GM12874 (cell line): Measurements from ENCODE around the gene LINS1.

Experiments
- TF ChIP-seq, protein P1 (sequence below): IDR thresholded peaks from 2 replicates; pipeline ENCODE4 v1.5.1; 2011; ENCODE audit warnings: low read depth, mild to moderate bottlenecking, control low read depth, low read length, moderate library complexity; ENCODE audit not compliant: insufficient read depth

Gene LINS1

DNA sequence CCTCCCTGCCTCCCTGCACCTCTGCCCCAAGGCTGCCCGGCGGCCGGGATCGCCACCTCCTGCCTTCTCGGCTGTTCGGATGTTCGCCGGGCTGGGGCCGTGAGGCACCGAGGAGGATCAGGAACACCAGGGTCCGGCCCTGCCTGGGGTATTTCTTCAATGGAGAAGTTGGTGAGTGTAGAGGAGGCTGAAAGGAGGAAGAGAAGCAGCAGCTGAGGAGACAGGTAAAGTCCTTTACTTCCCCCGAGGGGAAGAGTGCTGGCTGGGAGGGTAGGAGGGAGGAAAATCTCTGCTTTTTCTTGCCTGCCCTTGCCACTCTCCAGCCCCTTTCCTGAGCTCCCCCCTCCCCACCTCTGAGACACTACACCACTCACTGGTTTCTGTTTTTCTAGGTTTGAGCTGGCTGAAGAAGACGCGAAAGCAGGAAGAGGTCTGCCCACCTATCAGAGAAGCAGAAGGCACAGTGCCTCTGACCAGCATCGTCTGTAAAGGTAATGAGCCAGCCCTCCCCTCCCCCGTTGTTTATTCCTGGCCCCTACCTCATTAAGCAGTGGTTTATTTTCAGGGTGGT is 924 bp upstream of the LINS1 start:
- TF ChIP-seq, protein P1, sequence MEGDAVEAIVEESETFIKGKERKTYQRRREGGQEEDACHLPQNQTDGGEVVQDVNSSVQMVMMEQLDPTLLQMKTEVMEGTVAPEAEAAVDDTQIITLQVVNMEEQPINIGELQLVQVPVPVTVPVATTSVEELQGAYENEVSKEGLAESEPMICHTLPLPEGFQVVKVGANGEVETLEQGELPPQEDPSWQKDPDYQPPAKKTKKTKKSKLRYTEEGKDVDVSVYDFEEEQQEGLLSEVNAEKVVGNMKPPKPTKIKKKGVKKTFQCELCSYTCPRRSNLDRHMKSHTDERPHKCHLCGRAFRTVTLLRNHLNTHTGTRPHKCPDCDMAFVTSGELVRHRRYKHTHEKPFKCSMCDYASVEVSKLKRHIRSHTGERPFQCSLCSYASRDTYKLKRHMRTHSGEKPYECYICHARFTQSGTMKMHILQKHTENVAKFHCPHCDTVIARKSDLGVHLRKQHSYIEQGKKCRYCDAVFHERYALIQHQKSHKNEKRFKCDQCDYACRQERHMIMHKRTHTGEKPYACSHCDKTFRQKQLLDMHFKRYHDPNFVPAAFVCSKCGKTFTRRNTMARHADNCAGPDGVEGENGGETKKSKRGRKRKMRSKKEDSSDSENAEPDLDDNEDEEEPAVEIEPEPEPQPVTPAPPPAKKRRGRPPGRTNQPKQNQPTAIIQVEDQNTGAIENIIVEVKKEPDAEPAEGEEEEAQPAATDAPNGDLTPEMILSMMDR: no peak

DNA sequence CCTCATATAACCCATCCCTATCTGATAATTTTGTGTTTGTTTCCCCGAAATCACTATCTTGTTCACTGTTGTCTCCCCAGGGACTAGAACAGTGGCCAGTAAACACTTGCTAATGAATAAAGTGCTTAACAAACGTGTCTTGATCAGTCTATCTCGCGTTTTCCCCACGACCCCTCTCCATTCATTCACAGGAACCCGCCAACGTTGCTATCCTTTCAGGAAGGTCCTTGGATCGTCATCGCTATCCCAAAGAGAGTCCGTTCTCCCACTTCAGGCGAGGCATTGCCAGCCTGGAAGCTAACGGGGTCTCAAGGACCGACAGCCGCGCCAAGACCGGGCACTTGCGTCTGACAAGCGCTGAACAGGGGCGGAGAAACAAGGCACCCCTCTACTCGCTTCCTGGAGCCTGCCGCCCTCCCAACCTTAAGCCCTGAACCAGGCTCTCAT is 344 bp downstream of the LINS1 start:
- TF ChIP-seq, protein P1: no peak

DNA sequence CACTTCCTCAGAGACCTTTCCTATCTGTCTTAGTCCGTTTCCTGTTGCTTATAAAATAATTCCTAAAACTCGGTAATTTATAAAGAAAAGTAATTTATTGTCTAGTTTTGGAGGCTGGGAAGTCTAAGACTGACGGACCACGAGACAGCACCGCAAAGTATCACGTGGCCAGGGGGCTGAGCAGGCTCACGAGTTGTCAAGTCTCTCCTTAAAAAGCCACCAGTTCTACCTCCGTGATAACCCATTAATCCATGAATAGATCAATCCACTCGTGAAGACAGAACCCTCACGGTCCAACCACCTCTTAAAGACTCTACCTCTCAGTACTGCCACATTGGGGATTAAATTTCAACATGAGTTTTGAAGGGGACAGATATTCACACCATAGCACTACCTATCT is 821 bp downstream of the LINS1 start:
- TF ChIP-seq, protein P1: no peak

DNA sequence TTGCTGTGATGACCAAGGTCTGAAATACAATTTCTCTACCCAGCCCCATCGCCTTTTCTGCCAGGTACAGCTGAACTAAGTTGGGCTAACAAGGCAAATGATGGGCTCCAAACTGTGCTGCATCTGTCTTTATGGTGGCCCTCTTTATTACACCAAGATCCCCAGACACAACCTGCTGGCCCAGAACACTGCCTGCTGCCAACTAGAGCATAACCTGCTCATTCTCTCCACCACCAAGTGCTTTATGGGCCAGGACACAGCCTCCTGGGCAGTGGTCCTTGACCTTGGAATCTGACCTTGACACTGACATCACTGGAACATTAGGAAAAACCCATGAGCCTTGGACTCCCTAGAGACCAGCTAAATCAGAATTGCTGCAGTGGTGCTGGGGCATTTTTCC is 3.3 kb downstream of the LINS1 start:
- TF ChIP-seq, protein P1: no peak

DNA sequence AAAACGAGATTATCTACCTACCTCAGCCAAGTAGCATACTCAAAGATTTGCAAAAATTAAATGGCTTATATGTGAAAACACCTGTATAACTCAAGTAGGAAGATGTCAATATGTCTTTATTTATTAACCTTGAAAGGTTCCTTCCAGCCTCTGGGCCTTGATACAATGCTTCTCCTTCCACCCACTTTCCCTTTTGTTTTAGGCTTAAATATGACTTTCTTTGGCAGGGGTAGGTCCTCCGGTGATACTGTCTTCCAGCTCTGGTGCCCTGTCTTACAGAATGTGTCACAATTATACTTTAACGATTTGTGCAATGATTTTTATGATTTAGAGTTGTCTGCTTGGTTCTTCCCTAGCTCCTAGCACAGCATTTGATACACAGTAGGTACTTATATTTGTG is 4.1 kb downstream of the LINS1 start:
- TF ChIP-seq, protein P1: no peak

DNA sequence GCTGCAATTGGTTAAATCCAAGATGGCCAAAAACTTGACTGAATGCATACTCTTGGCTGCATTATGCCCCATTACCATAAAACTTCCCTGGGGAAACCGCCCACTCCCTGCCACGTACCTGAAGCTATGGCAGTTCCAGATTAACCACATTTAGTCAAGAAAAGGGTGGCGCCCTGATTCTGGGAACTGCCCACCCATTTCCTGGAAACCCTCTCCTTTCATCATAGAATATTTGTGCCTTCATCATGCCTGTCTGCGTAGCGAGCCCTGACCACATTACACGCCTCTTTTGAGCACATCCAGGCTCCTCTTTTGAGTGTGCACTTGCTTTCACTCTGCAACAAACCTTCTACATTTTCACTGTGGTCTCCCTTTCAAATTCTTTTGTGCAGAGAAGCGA is 5.2 kb downstream of the LINS1 start:
- TF ChIP-seq, protein P1: no peak

DNA sequence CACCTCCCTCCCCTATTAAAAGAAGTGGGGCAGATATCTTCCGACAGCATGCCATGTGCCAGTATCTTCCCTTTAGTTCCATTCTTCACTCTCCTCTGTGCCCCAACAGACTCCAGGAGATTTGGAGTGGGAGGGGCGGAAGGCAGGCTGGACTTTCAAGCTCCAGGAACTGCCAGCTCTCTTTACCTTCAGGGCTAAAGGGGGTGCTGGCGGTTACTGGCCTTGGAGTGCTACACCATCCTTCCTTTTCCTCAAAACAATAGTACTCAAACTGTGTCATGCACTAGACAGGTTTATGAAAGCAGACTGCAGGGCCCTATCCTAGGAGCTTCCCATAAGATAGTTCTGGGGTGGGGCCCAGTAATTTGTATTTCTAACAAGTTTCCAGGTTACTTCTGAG is 6.0 kb downstream of the LINS1 start:
- TF ChIP-seq, protein P1: no peak
